Putamen (tissue), 1 donor: ENCODE results near the gene FSD1L.
"Not testable (repeated sequence)": the region's sequence is repeated elsewhere in the genome, so short reads cannot be mapped to it uniquely, and the experiment has no call there.

Experiments used
- DNase-seq: peaks from one replicate; pipeline ENCODE4 v3.0.0-alpha.2; 2016; ENCODE audit warnings: low spot score

FSD1L gene

DNA sequence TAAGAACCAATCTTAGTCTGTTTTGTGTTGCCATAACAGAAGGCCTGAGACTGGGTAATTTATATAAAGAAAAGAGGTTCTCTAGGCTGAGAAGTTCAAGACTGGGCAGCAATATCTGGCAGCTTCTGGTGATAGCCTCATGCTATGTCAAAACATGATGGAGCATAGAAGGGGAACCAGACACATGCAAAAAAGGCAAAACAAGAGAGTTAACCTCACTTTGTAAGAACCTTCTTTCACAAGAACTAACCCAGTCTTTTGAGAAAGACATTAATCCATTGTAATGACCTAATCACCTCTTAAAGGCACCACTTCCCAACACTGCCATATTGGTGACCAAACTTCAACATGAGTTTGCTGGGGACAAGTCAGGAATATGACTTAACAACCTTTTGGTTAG, 37.3 kb downstream of the FSD1L start:
- no peak for DNase-seq

DNA sequence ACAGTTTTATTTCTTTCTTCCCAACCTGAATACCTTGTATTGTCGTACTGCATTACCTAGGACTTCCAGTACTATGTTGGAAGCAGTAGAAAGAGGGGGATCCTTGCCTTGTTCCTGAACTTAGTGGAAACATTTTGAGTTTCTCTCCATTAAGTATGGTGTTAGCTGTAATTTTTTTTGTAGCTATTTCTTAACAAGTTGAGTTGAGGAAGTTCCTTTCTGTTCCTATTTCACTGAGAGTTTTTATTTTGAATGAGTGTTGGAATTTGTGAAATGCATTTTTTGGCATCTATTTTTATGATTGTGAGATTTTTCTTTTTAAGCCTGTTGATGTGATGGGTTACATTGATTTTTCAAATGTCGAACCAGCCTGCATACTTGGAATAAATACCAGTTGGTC, 49.0 kb downstream of the FSD1L start:
- DNase-seq, result no peak

DNA sequence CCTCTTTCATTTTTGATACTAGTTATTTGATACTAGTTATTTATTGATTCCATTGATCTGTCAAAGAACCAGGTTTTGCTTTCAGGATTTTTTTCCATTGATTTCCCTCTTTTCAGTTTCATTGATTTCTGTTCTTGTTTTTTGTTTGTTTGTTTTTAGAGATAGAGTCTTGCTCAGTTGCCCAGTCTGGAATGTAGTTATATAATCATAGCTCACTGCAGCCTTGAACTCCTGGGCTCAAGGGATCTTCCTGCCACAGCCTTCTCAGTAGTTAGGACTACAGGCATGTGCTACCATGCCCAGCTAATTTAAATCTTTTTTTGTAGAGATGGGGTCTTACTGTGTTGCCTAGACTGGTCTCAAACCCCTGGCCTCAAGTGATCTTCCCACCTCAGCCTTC, 49.9 kb downstream of the FSD1L start:
- DNase-seq, result no peak

DNA sequence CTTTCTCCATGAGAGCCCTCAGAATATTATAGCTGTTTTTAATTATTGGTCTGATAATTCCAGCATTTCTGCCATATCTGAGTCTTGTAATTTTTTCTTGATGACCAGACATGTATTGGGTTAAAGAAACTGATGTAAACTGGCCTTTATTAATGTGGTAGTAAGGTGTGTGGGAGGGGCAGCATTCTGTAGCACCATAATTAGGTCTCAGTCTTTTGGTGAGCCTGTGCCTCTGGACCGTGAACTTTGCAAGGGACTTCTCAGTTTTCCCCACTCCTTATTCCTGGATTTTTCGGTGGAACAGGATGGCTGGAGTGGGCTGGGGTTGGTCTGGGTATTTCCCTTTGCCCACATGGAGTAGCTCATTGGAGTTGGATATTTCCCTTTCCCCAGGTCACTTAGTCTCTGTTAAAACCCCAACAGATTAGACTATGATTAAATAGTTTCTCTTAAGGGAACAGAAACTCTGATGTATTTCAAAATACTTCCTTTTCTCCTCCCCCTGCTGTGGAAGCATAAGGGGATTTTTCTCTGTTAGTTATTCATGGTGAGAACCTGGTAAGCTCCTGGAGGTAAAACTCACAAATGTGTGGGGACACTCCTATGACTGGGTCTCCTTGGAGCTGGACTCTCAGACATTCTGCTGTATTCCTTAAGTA, 52.4 kb downstream of the FSD1L start:
- DNase-seq, result no peak

DNA sequence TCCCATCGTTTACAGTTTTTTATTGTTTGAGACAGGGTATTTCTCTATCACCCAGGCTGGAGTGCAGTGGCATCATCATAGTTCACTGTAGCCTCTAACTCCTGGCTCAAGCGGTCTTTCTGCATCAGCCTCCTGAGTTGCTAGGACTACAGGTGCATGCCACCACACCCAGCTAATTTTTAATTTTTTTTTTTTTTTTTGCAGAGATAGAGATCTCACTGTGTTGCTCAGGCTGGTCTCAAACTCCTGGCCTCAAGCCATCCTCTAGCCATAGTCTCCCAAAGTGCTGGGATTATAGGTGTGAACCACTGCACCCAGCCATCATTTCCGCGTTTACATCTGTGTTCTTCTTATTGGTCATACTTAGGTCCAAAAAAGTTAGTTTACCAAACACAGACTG, 53.6 kb downstream of the FSD1L start:
- no peak for DNase-seq

DNA sequence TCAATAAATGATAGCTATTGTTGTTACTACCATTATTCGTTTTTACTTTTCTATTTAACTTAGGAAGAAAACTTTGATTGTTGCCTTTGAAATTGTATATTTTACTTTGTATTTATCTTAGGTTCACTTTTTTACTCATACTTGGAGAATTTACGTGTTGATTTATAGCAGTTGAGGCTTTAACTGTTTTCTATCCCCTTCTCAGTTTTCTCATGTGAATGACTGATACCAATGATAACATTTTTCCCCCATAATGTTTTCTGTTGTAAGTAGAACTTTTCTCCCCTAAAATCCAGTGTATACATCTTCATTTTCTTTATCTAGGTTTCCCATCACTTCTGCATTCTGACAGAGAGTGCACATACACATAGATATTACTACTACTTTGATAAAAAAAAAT, 54.4 kb downstream of the FSD1L start:
- DNase-seq, result no peak

DNA sequence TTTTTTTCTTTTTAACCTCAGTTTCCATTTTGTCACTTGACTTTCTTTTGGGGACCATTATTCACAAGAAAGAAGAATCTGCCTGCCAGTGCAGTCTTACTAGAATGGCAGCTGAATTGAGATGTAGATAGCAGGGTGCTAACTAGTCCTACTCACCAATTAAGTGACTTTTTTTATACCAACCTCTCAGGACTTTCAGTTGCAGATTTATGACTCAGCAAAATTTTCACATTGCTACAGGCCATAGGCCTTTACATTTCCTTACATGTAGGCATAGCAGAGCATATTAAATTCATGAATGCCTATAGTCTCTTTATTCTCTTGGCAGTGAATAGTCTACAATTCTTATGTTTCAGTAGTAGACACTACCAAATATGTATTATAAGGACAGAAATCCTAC, 56.0 kb downstream of the FSD1L start:
- no peak for DNase-seq

DNA sequence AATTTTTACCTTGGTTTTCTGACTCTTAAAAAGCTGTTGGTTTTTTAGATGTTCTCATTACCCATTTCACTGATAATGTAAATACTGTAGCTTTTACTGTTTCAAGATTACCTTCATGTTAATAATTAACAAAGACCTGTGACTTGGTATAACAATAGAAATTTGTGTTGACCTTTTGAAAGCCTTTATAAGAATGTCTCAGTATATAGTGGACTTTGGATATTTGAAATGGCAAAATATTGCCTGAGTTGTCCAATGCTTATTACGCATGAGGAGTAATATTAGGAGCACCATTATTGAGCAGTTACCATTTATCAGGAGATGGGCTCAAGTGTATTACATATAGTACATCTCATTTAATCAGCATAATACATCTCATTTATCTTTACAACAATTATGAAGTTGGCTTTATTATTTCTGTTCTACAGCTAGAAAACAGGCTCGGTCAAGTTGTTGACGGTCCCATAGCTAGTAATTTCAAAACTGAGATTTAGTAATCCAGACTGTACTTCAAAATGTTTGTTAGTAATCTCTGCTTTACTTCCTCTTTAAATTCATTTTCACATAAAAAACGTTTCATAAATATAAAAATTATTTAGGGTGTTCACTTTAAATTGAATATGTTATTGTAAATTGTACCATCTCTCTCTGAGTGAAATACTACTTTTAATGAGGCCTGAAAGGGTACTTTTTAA, 59.4 kb downstream of the FSD1L start:
- no peak for DNase-seq

DNA sequence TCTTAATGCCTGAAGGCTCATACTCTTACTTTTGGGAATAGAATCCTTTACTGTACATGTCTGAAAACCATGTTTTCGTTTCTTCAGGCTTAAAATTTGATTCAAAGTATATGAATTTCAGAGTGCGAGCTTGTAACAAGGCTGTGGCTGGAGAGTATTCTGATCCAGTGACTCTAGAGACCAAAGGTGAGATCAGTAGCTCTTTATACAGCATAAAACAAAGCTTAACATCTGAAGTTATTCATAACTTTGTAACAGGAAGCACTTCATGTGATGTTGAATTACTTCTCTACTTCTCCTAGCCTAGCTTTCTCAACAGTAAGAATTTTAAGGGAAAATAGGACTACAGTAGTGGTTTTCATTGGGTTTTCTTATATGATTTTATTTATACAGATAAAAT, 60.7 kb downstream of the FSD1L start:
- DNase-seq, result no peak

DNA sequence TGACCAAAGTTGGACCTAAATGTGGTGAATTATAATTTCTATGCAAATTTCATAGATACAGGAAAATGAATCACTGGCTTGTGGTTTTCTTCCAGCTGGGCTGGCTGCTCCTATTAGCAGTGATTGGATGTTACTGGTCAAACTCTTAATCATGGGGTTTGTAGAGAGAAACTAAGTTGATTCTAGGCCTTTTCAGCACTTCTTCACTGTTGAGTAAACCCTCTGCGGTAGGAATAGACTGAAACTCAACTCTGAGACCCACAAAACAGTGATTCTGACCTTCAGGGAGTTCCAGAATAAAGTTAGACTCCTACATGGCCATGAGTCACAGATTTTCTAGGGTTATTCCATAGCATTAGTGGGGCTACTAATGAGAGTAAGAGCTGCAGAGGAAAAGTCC, 62.2 kb downstream of the FSD1L start:
- DNase-seq, result no peak

DNA sequence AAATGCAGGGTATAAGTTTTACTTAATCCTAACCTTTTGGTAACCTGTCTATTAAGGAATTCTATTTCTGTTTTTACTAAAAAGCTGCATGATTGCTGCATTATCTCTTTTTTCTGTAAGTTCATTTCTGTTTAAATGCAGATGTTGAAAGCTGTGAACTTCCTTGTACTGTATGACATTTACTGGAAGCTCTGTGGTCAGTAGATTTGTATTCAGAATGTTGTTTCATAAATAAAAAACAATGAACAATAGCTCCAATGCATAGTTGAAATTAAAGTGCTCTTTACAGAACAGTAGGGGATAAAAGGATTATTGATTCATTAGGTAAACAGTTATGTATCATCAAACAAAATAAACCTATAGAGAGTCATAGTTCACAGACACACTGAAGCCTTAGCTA, 63.6 kb downstream of the FSD1L start:
- DNase-seq, result no peak

DNA sequence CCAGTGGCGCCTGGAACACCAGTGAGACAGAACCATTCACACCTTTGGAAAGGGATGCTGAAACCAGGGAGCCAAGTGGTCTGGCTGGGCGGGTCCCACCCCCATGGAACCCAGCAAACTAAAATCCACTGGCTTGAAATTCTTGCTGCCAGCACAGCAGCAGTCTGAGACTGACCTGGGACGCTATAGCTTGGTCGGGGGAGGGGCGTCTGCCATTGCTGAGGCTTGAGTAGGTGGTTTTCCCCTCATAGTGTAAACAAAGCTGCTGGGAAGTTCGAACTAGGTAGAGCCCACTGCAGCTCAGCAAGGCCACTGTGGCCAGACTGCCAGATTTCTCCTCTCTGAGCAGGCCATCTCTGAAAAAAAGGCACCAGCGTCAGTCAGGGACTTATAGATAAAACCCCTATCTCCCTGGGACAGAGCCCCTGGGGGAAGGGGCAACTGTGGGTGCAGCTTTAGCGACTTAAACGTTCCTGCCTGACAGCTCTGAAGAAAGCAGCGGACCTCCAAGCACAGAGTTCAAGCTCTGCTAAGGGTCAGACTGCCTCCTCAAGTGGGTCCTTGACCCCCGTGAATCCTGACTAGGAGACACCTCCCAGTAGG, 68.1 kb downstream of the FSD1L start:
- DNase-seq, result no peak

DNA sequence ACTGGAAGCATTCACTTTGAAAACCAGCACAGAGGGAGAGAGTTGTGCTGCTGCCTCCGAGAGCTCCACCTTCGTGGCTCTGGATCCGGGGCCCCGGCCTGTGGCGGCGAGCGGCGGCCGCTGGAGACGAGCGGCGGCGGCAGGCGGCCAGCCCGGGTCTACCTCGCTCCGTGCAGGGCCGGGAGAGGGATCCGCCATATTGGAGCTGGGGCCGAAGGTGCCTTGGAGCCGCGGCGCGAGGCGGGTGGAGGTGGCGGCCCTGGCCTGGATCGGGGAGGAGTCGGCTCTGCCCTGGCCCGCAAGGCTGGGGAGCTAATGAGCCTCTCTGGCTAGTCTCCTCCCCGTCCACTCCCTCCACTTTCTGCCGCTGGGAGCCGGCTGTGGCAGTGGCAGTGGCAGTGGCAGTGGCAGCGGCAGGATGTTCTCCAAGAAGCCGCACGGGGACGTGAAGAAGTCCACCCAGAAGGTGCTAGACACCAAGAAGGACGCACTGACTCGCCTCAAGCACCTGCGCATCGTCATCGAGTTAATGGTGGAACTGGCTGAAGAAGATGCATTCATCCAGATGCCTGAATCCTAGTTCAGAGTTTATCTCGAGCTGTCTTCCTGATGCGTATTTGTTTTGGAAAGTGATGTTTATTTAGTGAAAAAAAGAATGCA, 72.0 kb downstream of the FSD1L start:
- DNase-seq, result not testable (repeated sequence)

DNA sequence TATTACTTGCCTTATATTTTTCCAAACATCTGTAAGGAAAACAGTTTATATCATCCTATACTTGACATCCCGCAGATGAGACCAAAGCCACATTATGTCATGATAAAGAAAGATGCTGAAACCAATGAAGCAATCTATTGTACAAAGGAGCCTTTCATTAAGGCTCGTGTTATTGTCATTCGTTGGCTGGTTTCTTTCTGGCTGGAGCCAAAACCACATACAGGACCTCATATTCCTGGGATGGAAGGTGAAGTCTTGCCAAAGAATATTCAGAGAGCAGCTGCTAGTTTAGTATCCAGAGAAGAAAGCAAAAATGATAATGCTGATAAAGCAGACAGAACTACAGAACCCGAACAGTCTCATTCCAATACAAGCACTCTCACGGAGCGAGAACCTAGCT, 73.2 kb downstream of the FSD1L start:
- not testable (repeated sequence) for DNase-seq

DNA sequence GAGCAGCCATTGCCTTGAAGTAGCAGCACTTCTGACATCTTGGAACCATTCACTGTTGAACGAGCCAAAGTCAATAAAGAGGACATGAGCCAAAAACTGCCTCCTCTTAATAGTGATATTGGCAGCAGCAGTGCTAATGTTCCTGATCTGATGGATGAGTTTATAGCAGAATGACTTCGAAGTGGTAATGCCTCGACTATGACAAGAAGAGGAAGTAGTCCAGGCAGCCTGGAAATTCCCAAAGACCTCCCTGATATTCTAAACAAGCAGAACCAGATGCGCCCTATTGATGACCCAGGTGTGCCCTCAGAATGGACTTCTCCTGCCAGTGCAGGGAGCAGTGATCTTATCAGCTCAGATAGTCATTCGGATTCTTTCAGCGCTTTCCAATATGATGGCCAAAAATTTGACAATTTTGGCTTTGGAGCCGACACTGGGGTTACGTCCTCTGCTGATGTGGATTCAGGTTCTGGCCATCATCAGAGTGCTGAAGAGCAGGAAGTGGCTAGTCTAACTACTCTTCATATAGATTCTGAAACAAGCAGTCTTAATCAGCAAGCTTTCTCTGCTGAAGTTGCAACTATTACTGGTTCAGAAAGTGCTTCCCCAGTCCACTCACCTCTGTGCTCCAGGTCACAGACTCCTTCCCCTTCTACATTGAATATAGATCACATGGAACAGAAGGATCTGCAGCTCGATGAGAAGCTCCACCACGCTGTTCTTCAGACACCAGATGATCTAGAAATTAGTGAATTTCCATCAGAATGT, 75.0 kb downstream of the FSD1L start:
- not testable (repeated sequence) for DNase-seq

DNA sequence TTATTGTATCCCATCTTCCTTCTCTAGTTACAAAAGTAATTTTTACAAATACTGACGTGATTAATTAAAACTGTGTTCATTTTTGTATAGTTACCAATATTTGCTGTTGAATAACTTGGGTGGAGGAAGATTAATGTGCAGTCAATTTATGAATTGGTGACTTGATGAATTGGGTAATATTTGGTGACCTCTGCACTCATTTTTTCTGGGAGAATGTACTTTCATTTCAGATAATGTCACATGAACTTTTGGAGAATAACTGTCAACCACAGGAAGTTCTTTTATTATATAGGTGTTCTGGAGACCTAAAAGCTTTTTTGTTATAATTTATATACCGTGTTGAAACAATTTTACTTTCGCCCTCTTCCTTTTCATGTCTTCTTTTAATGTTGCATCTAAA, 83.7 kb downstream of the FSD1L start:
- no peak for DNase-seq

DNA sequence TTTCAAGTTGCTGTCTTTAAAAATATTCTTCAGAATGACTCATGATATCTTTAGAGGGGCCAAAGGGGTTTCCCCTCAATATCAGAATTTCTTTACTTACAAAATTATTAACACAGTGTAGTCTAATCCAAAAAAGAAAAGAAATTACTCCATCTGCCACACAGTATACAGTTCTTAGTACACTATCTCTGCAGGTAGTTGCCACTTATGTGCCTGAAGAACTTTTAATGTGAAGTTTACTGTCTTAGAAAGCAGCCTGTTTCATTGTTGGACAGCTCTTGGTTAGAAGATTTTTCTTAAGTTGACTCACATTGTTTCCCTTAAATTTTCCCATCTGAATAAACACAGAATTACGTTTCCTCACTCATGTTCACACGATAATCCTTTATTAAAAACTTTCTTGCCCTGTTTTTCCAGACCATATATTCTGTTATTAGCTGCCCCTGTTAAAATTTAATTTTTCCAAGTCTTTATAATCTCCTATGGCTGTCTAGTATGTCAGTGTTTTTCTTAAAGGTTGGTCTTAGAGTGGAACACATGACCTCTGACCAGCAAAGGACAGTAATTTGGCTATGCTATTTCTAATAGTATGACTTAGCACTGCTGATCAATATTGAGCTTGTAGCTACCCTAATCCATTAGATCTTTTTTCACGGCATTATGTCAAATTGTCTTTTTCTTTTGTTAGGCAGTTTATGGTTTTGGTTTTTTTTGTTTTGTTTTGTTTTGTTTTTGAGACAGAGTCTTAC, 88.3 kb downstream of the FSD1L start:
- DNase-seq, result no peak

DNA sequence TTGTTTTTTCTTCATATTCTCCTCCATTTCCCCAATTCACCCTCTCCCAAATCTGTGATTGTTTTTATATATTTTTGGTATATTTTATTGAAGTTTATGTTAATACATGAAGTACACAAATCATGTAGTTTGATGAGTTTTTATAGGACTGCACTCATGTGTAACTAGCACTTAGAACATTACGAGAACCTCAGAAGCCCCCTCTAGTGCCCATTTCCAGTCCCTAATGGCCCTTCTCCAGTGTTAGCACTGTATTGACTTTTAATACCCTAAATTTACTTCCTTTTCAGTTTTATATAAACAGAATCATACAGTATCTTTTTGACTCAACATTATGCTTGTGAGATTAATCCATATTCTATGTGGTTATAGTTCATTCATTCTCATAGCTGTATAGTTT, 91.6 kb downstream of the FSD1L start:
- no peak for DNase-seq

DNA sequence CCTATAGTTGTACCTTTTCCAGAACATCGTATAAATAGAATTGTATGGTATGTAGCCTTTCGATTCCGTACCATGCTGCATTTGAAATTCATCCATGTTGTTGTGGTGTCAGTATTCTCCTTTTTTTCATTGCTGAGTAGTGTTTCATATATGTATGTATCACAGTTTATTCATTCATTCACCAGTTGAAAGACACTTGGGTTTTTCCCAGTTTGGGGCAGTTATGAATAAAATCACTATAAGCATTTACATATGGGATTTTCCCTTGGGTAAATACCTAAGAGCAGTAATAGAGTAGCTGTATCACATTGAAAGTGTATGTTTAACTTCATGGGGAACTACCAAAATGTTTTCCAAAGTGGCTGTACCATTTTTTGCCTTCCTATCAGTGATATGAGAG, 94.0 kb downstream of the FSD1L start:
- DNase-seq, result no peak

DNA sequence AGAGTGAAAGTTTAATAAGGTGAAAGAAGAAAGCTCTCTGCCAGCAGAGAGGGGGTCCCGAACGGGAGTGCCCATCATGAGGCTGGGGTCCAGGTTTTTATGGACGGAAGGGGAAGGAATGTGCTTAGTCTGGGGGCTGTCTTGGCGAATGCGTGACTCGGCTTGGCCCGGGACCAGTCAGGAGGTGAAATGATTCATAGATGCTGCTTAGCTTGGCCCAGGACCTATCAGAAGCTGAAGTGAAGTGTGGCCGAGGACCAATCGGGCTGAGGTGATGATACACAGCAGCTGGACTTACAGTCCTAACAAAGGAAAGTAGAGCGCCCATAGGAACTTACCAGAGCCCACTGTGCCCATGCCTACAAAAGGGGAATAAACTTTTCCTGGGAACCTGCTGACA, 106.2 kb downstream of the FSD1L start:
- no peak for DNase-seq

DNA sequence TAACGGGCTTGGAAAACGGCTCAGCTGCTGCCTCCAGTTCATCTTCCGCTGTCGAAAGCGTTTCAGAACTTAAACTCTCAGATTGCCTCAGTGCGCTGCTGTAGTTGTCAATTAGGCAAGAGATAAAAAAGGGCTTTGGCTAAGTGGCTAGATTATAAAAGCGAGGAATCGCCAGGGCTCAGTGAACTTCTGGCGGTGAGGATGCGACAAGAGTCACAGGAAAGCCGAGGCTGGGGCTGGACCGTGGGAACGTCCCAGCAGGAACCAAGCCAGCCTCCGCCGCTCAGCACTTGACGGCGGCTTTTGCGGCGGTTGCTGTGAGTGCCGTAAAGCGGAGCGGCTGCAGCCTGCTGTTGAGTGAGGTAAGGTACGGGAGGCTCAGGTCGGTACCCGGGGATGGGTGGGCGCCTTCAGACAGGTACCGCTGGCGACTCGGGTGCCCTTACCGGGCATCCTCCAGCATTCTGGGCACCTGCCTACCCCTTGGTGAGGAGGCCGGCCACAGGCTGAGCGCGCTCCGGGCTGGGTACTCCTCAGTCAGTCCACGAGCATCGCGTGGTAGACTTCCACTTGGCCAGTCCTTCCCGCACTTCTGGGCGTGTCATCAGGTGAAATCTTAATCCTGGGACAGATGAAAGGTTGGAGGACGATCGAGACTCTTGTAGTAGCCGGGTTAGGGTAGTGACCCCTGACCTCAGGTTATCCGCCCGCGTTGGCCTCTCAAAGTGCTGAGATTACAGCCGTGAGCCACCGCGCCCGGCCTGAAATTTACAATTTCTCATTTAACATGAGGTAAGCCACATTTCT, 110.2 kb downstream of the FSD1L start, which contains the start of gene FKTN:
TSS of gene FKTN (plus strand) at position 328 of the 807 bp plus-strand sequence. CDS start 16,902 bp downstream, outside the sequence.
- DNase-seq, result peak; percentile 87
